K562 (cell line): ENCODE results near the gene CAVIN1. TPM values are rescaled to one million over a fixed set of nuclear protein-coding genes. Genes with fewer than 3 reads are reported as not detected.

ENCODE experiments used
- ARNT ChIP-seq, 2 experiments: fragments of 450-650 bp; IDR thresholded peaks; 2 replicates each; pipeline ENCODE4 v1.6.1; 2016; ENCODE audit warnings: mild to moderate bottlenecking in 1 of 2
- BHLHE40 ChIP-seq: IDR thresholded peaks from 2 replicates; pipeline ENCODE4 v1.6.1; 2011; ENCODE audit warnings: low read length, improper control_type of control experiment
- BRF1 ChIP-seq: IDR thresholded peaks from 3 replicates; pipeline ENCODE4 v1.6.1; 2011; ENCODE audit warnings: borderline replicate concordance, mild to moderate bottlenecking; ENCODE audit not compliant: insufficient read length; ENCODE audit errors: extremely low read depth
- CUX1 ChIP-seq: fragments of 200-800 bp; sonication (Bioruptor generic); IDR thresholded peaks from 2 replicates; pipeline ENCODE4 v1.6.1; 2016; ENCODE audit warnings: missing genetic modification characterization, missing compliant biosample characterization
- ETV1 ChIP-seq: fragments of 450-650 bp; conservative IDR thresholded peaks from 2 replicates; pipeline ENCODE4 v1.6.1; 2016; ENCODE audit warnings: missing genetic modification characterization, control low read depth, low read depth, missing compliant biosample characterization
- GTF2E2 ChIP-seq: fragments of 200-800 bp; sonication (Bioruptor generic); IDR thresholded peaks from 2 replicates; pipeline ENCODE4 v1.6.1; 2016; ENCODE audit warnings: missing genetic modification characterization, missing compliant biosample characterization
- HINFP ChIP-seq: fragments of 450-650 bp; conservative IDR thresholded peaks from 2 replicates; pipeline ENCODE4 v1.6.1; 2016; ENCODE audit warnings: missing genetic modification characterization, low read depth, mild to moderate bottlenecking, control low read depth, missing compliant biosample characterization
- MAZ ChIP-seq, 2 experiments: fragments of 450-650 bp in 1 of 2; sonication (generic) in 1 of 2; formaldehyde crosslinking; IDR thresholded peaks in 1 of 2; conservative IDR thresholded peaks in 1 of 2; 2 replicates each; pipeline versions ENCODE4 v1.4.0 to v1.5.0; 2020; ENCODE audit warnings: mild to moderate bottlenecking in 1 of 2, missing genetic modification reagents in 1 of 2
- NR2C2 ChIP-seq, 2 experiments: fragments of 200-800 bp in 1 of 2; sonication (Bioruptor generic) in 1 of 2; sonication (generic) in 1 of 2; formaldehyde crosslinking in 1 of 2; IDR thresholded peaks; 2 replicates each; pipeline versions ENCODE4 v1.6.1 to v1.8.0; 2016 to 2022; ENCODE audit warnings: mild to moderate bottlenecking in 1 of 2, missing compliant biosample characterization in 1 of 2, missing genetic modification characterization in 1 of 2, missing genetic modification reagents in 1 of 2
- NR3C1 ChIP-seq: sonication (generic); formaldehyde crosslinking; IDR thresholded peaks from 2 replicates; pipeline ENCODE4 v1.8.1; 2022; ENCODE audit warnings: missing genetic modification reagents
- PATZ1 ChIP-seq: fragments of 250-450 bp; sonication (Bioruptor Pico); IDR thresholded peaks from 2 replicates; pipeline ENCODE4 v1.5.0; 2020; ENCODE audit warnings: mild to moderate bottlenecking, borderline replicate concordance
- RFX5 ChIP-seq: IDR thresholded peaks from 2 replicates; pipeline ENCODE4 v1.6.1; 2011; ENCODE audit warnings: low read depth, mild to moderate bottlenecking, improper control_type of control experiment, low read length
- THAP7 ChIP-seq: fragments of 250-450 bp; sonication (Bioruptor Pico); IDR thresholded peaks from 2 replicates; pipeline ENCODE4 v1.5.0; 2021
- THRAP3 ChIP-seq: fragments of 450-650 bp; IDR thresholded peaks from 2 replicates; pipeline ENCODE4 v1.6.1; 2016; ENCODE audit warnings: mild to moderate bottlenecking, inconsistent platforms, borderline replicate concordance
- ZBTB7A ChIP-seq: IDR thresholded peaks from 2 replicates; pipeline ENCODE4 v1.6.1; 2011; ENCODE audit warnings: low read depth, mild to moderate bottlenecking, low read length, moderate library complexity, borderline replicate concordance; ENCODE audit not compliant: control insufficient read depth
- polyA plus RNA-seq, 8 experiments: library from polyadenylated mRNA; depleted of rRNA in 4 of 8; stranded (reverse) in 5 of 8; unstranded in 3 of 8; fragments of >200 nt; fragmentation: Nextera tagmentation in 2 of 8; fragmentation: Illumina TruSeq in 1 of 8; extraction: Ambion mirVana in 2 of 8; extraction: Trizol in 1 of 8; gene quantifications; 2 replicates each; pipeline versions ENCODE4 v1.2.1 to v1.2.3, GENCODE V29; 2011 to 2014; ENCODE audit warnings: inconsistent platforms in 1 of 8, missing spikeins in 1 of 8
- total RNA-seq, 7 experiments: library from RNA; depleted of rRNA in 6 of 7; stranded (reverse); fragments of >200 nt in 6 of 7; fragmentation: Illumina TruSeq in 2 of 7; extraction: Trizol in 2 of 7; gene quantifications; 2 replicates each; pipeline versions ENCODE4 v1.2.1 to v1.2.3, GENCODE V29; 2011 to 2021; ENCODE audit warnings: low replicate concordance in 1 of 7
- TF ChIP-seq, protein P1 (sequence below): fragments of 250-450 bp; sonication (Bioruptor Pico); IDR thresholded peaks from 2 replicates; pipeline ENCODE4 v1.9.0; 2021; ENCODE audit warnings: mild to moderate bottlenecking

CAVIN1 gene
- total and polyA plus RNA-seq, 9 of the 15 experiments (the other 6 are each of a cell fraction or from before 2014, with no cell fraction given), result 6.8 to 162 (median 74.5) TPM

DNA sequence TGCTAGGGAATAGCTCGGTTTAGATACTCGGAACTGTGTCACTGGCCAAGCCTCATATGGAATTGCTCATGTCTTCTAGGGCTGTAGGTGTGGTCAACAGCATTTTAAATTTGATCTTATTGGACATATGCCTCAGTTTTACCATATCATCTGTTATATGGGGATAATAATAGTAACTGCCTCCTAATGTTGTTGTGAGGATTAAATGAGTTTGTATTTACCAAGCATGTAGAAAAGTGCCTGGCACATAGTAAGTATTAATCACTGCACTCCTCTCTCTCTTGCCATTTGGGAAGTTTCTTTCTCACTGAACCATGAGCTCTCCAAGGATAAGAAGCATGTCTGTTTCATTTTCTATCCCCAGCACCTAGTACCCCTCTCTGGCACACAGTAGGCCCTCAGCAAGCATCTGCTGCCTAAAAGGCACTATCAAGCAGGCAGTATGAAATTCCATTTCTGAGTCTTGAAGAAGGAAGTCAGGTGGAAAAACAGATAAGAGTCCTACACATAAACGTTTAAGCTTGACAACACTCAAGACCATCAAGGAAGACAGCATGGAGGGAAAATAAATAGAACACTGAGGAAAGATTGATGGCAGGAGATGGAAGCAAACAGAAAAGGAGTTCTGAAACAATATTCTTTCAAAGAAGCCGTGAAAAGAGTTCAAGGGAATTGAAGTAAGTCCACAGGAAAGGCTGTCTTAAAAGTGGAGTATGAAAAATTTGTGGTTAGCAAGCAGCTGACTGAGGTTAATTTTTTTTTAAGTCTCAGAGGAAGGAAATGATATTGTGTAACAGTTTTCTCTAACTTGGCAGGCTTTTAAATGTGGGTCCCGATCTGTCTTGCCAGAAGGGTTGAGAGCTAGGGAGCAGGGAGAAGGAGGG is 33.4 kb upstream of the CAVIN1 start (continued):
- TF ChIP-seq HINFP (tag) (no peak), NR3C1 (CRISPR knock-in tag) (no peak), ZBTB7A (no peak), CUX1 (CRISPR knock-in tag) (no peak), ETV1 (tag) (peak; percentile 64), BRF1 (no peak), THRAP3 (peak; percentile 86), PATZ1 (CRISPR knock-in tag) (no peak), THAP7 (no peak), NR2C2 (CRISPR knock-in tag; IDR thresholded peaks at IDR 0.05) (no peak), NR2C2 (tag; IDR thresholded peaks at IDR 0.05) (no peak; the same call in 1 of the 2 replicates), BHLHE40 (no peak), RFX5 (no peak), MAZ (CRISPR knock-in tag; conservative IDR thresholded peaks at IDR 0.05 in 1 of 2, IDR thresholded peaks at IDR 0.05 in 1 of 2) (no peak), GTF2E2 (tag) (no peak; the same call in 1 of the 2 replicates), ARNT (IDR thresholded peaks at IDR 0.05) (peak in 1 of 2 experiments; percentile 84; a peak in 3 of 4 replicates)
- TF ChIP-seq, protein P1, sequence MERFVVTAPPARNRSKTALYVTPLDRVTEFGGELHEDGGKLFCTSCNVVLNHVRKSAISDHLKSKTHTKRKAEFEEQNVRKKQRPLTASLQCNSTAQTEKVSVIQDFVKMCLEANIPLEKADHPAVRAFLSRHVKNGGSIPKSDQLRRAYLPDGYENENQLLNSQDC (CRISPR knock-in tag), result no peak
